NOMO-1 (cell line): ENCODE data around the gene GLUL.
"Not testable (repeated sequence)": the region's sequence is repeated elsewhere in the genome, so short reads cannot be mapped to it uniquely, and the experiment has no call there.

Source experiments
- DNase-seq, 2 experiments: peaks; one replicate each; lab custom pipeline; 2025; ENCODE audit not compliant: unreplicated experiment in 2 of 2; lab: John Stamatoyannopoulos, UW

The GLUL gene

GRCh38 chr1:182395906-182396305 lies 4.3 kb upstream of the GLUL start:
- no peak for DNase-seq

GRCh38 chr1:182394055-182394775 lies 2.6 kb upstream of the GLUL start:
- peak; percentile 57 to 83 for DNase-seq

DNA sequence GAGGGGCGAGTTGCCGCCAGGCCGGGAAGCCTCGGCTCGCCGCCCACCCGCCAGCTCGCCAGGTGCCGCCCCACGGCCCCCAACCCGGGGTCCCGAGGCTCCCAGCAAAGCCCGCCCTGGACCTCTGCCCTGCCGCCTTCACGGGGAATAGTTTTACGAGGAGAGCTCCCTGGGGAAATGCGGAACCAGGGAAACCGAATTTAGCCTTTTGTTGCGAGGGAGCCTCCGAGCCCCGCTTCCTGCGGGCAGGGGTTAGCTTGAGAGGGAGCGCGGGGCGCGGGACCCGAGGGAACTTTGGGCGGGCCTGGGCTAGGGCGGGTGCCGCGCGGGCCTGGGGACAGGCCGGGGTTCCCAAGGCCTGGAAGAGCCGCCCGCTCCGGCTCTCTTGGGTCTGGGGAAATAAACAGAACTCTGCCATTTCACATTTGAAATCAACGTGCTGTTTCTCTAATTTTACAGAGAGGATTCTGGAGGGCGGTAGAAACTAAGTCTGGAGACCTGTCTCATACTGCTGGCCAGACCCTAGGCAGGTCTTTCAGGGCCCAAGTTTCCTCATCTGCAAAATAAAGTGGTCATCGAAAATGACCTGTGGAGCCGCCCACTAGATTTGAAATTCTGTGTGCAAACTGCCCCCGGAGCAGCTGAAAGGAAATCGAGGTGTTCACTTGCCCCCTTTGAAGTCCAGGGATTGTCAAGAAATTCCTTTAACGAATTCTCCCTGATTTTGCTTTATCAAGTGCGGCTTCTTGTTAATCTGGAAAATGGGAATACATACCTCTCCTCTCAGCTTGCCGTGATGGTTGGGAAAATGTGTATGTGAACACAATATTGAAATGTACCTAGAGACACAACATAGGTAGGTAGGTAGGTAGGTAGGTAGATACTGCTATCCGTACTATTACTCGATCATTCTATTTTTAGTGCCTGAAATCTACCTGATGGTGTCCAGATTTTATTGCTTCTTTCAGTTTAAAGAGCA lies 749 bp upstream of the GLUL start:
- DNase-seq = peak; percentile 45 to 63

DNA sequence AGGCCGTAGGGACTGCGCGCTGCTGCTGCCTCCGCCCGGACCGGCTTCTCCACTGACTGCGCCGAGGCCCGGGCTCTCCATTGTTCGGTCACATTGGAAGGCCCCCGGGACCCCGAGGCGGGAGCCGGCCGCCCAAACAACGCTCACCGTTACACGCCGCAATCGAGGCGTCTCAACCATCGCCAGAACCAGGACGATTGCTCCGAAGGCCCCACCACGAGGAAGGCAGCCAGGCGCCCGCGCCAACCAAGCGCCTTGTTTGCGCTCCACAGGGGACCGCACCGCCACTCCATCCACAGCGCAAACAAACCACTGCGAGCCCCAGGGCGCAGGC lies 595 bp downstream of the GLUL start:
- no peak for DNase-seq

- DNase-seq = peak; percentile 20 to 42
Observed at GRCh38 chr1:182389619-182390047, 2.0 kb downstream of the GLUL start.

DNA sequence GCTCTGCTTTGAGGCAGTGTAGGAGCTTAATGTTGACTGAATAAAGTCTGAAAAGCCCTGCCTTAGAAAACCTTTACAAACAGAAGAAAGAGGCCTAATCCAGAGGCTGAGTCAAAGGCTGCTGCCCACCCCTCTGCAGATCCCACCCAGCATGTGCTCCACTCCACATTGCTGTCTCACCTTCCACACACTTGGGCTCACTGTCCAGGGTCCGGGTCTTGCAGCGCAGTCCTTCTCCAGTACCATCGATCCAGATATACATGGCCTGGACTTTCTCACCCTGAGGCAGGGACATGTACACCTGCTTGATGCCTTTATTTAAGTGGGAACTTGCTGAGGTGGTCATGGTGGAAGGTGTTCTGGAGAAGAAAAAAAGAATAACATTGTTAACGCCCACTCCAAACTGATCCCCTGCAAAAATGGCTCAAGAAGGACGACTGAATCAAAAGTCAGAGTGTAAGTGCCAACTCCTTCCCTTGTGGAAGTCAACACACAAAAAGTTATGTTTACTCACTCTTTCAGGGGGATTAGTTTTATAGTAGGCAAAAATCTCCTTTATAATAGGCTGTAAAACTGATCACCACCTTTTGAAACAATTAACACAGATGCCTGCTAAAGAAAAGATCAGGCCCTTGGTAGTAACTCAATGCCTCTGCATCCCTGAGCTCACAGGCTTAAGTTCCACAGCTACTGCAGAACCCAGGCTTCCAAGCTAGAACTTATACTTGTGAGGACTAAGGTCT lies 3.0 kb downstream of the GLUL start:
- DNase-seq = no peak

DNA sequence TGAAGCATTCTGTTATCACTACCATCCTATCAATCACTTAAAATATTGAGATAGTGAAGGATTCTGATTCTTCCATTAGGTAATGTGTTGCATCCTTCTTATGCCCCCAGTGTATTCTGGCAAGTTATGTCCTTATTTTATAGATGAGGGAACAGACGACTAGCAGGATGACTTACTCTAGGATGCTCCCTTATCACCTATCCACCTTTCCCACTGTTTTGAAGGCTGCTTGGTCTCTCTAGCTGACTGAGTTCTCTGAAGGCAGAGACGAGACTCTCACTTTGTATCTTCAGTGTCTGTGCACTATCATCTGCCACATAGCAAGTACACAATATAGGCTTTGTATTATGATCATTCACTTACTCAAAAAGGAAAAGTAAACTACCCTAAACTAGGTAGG lies 4.0 kb downstream of the GLUL start:
- no peak for DNase-seq

GRCh38 chr1:182386980-182387379 lies 4.6 kb downstream of the GLUL start:
- DNase-seq = no peak

GRCh38 chr1:182385885-182386853 lies 5.4 kb downstream of the GLUL start:
- no peak for DNase-seq

- no peak for DNase-seq
Observed at GRCh38 chr1:182384387-182384960, 7.1 kb downstream of the GLUL start.

- DNase-seq = no peak
Observed at GRCh38 chr1:182383934-182384333, 7.7 kb downstream of the GLUL start.

- DNase-seq = no peak
Observed at GRCh38 chr1:182383037-182383661, 8.4 kb downstream of the GLUL start.

DNA sequence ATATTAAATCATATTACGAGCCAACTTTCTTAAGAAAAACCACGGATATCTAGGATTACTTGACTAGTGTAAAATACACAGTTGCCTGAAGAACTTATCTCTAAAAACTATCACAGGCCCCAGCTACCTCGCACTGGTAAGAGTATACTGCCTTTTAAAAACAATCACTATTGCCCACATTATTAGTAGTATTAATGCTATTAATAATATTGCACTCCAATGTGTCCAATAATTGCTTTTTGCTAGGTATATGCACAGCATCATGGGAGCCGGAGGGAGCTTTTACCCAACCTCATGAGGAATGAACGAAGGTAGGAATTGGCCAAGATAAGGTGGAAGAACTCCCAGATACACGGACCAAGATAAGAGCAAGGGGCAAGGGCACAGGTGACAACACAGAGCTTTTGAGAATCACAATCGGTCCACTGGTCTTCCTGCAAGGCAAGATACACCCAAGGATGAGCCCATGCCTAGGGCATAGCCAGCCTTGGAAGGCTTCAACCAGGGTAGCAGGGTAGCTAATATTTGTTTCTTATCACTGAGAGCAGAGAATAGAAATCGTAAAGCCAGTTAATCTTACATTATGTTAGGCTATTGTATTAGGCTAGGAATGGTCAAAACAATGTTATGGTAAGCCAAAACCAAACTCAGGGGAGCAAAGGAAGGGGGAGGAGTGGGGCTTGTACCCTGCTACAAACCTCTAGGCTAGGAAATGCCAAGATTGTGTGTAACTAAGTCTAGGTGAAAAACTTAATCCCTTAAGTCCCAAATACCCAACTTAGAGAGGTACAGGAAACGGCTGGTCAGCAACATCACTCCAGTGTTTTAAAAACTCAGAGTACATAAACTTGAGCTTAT lies 9.4 kb downstream of the GLUL start:
- DNase-seq = no peak

- DNase-seq = no peak
Observed at GRCh38 chr1:182380199-182380598, 11.4 kb downstream of the GLUL start.

DNA sequence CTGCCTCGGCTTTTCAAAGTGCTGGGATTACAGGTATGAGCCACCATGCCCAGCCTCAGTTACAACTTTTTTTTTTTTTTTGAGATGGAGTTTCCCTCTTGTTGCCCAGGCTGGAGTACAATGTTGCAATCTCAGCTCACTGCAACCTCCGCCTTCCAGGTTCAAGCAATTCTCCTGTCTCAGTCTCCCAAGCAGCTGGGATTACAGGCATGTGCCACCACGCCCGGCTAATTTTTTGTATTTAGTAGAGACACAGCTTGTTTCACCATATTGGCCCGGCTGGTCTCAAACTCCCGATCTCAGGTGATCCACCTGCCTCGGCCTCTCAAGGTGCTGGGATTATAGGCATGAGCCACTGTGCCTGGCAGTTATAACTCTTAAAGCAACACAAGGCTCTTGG lies 11.8 kb downstream of the GLUL start:
- not testable (repeated sequence) for DNase-seq

- DNase-seq = no peak
Observed at GRCh38 chr1:182376936-182377574, 14.5 kb downstream of the GLUL start.

- no peak for DNase-seq
Observed at GRCh38 chr1:182374101-182374834, 17.3 kb downstream of the GLUL start.
